Parathyroid adenoma (tissue), 2 donors: ENCODE data around the gene SMTNL1.
A peak's percentile ranks its signal among the peaks of the same experiment; 100 is the strongest.

Experiments
- H2AFZ ChIP-seq: fragments of 300-600 bp; sonication (generic); one replicate; pipeline ENCODE4 v1.7.0; 2017; ENCODE audit warnings: antibody characterized with exemption, mild to moderate bottlenecking
- H3K27ac ChIP-seq: fragments of 300-600 bp; sonication (generic); one replicate; pipeline ENCODE4 v1.7.0; 2017
- H3K27me3 ChIP-seq: fragments of 300-600 bp; sonication (generic); one replicate; pipeline ENCODE4 v1.7.0; 2017; ENCODE audit warnings: low read length; ENCODE audit not compliant: control insufficient read depth, insufficient read depth
- H3K36me3 ChIP-seq: fragments of 300-600 bp; sonication (generic); one replicate; pipeline ENCODE4 v1.7.0; 2017; ENCODE audit warnings: low read length; ENCODE audit not compliant: control insufficient read depth, insufficient read depth
- H3K4me1 ChIP-seq: fragments of 300-600 bp; sonication (generic); one replicate; pipeline ENCODE4 v1.7.0; 2017; ENCODE audit warnings: control low read depth
- H3K4me2 ChIP-seq: fragments of 300-600 bp; sonication (generic); one replicate; pipeline ENCODE4 v1.7.0; 2017; ENCODE audit warnings: low read length
- H3K4me3 ChIP-seq: fragments of 300-600 bp; sonication (generic); one replicate; pipeline ENCODE4 v1.7.0; 2017; ENCODE audit warnings: low read depth, low read length
- H3K79me2 ChIP-seq: fragments of 300-600 bp; sonication (generic); one replicate; pipeline ENCODE4 v1.7.0; 2017; ENCODE audit warnings: control low read depth
- H3K9ac ChIP-seq: fragments of 300-600 bp; sonication (generic); one replicate; pipeline ENCODE4 v1.7.0; 2017; ENCODE audit warnings: mild to moderate bottlenecking
- H3K9me3 ChIP-seq: fragments of 300-600 bp; sonication (generic); one replicate; pipeline ENCODE4 v1.7.0; 2017; ENCODE audit warnings: low read length; ENCODE audit not compliant: control insufficient read depth
- TF ChIP-seq, protein P1 (sequence below): fragments of 300-600 bp; sonication (generic); IDR thresholded peaks from one replicate; pipeline ENCODE4 v1.7.0; 2017; ENCODE audit warnings: antibody characterized with exemption, mild to moderate bottlenecking
- donor health status: primary hyperparathyroidism.

SMTNL1 gene

DNA sequence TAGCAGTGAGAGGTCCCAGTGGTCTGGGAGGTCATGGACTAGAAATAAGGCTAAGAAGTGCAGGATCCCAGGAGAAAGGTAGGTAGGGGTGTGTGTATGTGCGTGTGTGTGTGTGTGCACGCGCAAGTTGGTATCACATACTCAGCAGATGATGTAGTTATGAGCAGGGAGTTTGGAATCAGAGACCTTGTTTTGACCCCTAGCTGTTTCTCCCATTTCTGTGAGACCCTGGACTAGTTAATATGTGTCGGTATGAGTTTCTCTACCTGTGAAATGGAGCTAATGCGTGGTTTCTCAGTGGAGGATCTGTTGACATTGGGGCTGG lies 61.4 kb downstream of the SMTNL1 start:
- H3K79me2 ChIP-seq = no peaks in the 10 kb centered on the region
- no peaks in the 10 kb centered on the region for H3K4me1 ChIP-seq
- no peaks in the 10 kb centered on the region for H3K9me3 ChIP-seq
- no peak overlapping the region for H3K27ac ChIP-seq
- H3K4me2 ChIP-seq = peak overlapping the region; percentile 65
- H3K9ac ChIP-seq = no peak overlapping the region
- H3K36me3 ChIP-seq = no peaks in the 10 kb centered on the region
- H3K4me3 ChIP-seq = peak overlapping the region; percentile 44
- TF ChIP-seq, protein P1, sequence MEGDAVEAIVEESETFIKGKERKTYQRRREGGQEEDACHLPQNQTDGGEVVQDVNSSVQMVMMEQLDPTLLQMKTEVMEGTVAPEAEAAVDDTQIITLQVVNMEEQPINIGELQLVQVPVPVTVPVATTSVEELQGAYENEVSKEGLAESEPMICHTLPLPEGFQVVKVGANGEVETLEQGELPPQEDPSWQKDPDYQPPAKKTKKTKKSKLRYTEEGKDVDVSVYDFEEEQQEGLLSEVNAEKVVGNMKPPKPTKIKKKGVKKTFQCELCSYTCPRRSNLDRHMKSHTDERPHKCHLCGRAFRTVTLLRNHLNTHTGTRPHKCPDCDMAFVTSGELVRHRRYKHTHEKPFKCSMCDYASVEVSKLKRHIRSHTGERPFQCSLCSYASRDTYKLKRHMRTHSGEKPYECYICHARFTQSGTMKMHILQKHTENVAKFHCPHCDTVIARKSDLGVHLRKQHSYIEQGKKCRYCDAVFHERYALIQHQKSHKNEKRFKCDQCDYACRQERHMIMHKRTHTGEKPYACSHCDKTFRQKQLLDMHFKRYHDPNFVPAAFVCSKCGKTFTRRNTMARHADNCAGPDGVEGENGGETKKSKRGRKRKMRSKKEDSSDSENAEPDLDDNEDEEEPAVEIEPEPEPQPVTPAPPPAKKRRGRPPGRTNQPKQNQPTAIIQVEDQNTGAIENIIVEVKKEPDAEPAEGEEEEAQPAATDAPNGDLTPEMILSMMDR = no peak
- H2AFZ ChIP-seq = peak overlapping the region; percentile 90
- H3K27me3 ChIP-seq = no peaks in the 10 kb centered on the region

DNA sequence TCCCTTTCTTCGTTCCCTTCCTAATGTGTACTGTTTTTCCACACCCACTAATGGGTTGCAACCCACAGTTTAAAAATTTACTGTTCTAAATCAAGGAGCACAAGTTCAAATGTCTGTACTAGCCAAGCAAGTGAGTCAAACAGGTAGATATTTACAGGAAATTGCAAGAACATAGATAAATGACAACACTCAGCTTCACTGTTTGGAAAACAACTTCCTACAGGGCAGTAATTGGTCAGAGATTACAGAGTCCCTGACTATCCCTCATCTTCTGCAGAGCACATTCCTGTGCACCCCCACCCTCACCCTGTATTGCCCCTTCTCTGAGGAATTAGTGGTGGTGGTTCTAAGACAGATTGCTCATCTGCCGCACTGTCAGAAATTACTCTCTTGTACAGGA lies 62.0 kb downstream of the SMTNL1 start:
- TF ChIP-seq, protein P1 = no peak
- H2AFZ ChIP-seq = no peak overlapping the region
- no peak overlapping the region for H3K4me2 ChIP-seq
- H3K27ac ChIP-seq = no peak overlapping the region
- no peak overlapping the region for H3K4me3 ChIP-seq
- no peak overlapping the region for H3K9ac ChIP-seq
- no peaks in the 10 kb centered on the region for H3K4me1 ChIP-seq
- no peaks in the 10 kb centered on the region for H3K27me3 ChIP-seq
- no peaks in the 10 kb centered on the region for H3K79me2 ChIP-seq
- no peaks in the 10 kb centered on the region for H3K36me3 ChIP-seq
- H3K9me3 ChIP-seq = no peaks in the 10 kb centered on the region
